H1 (cell line): ENCODE results near the gene LY9. TPM values are rescaled to one million over a fixed set of nuclear protein-coding genes. Genes with fewer than 3 reads are reported as not detected.

Experiments
- CTCF ChIA-PET: fragments of 300-600 bp; sonication (Branson Sonifier 250); formaldehyde crosslinking; loops from one replicate; lab custom pipeline; 2021; ENCODE audit not compliant: partially characterized antibody; lab: Charles Lee
- POLR2A ChIA-PET: fragments of 300-600 bp; sonication (Branson Sonifier 250); formaldehyde crosslinking; loops from one replicate; lab custom pipeline; 2021; ENCODE audit warnings: inconsistent platforms; ENCODE audit not compliant: partially characterized antibody; lab: Charles Lee
- DNase-seq, 2 experiments: peaks; one replicate each; pipeline versions ENCODE4 v3.0.0 to v3.0.0-alpha.2; 2010 to 2022; ENCODE audit warnings: low spot score in 2 of 2, low read depth in 1 of 2, mixed read lengths in 1 of 2
- FAIRE-seq: peaks from 2 replicates; lab custom pipeline; 2011; peaks lifted over from hg19 to GRCh38; lab: Jason Lieb, UNC
- H2AFZ ChIP-seq: 2 replicates; pipeline ENCODE4 v1.8.1; 2012; ENCODE audit warnings: low read length, inconsistent platforms
- H2AK5ac ChIP-seq: 2 replicates; pipeline ENCODE4 v1.6.1; 2013; ENCODE audit warnings: low read depth, low read length
- H2BK120ac ChIP-seq: replicated peaks from 2 replicates; pipeline ENCODE3; 2013; ENCODE audit warnings: low read depth, low read length, inconsistent platforms
- H2BK12ac ChIP-seq: 2 replicates; pipeline ENCODE4 v1.6.1; 2013; ENCODE audit warnings: low read depth, low read length
- H2BK15ac ChIP-seq: 2 replicates; pipeline ENCODE4 v1.6.1; 2013; ENCODE audit warnings: low read length
- H2BK20ac ChIP-seq: 2 replicates; pipeline ENCODE4 v1.6.1; 2013; ENCODE audit warnings: low read length
- H2BK5ac ChIP-seq: 2 replicates; pipeline ENCODE4 v1.6.1; 2013; ENCODE audit warnings: low read depth, low read length
- H3K14ac ChIP-seq: 2 replicates; pipeline ENCODE4 v1.6.1; 2013; ENCODE audit warnings: inconsistent platforms; ENCODE audit not compliant: insufficient read length
- H3K18ac ChIP-seq: 2 replicates; pipeline ENCODE4 v1.6.1; 2013; ENCODE audit warnings: low read length; ENCODE audit errors: extremely low read depth
- H3K23ac ChIP-seq: 2 replicates; pipeline ENCODE4 v1.6.1; 2013; ENCODE audit warnings: inconsistent platforms; ENCODE audit not compliant: insufficient read length
- H3K23me2 ChIP-seq: 2 replicates; pipeline ENCODE4 v1.6.1; 2013; ENCODE audit warnings: low read depth, low read length
- H3K27ac ChIP-seq: 2 replicates; pipeline ENCODE4 v1.6.1; 2011; ENCODE audit warnings: low read depth, low read length, inconsistent platforms
- H3K27me3 ChIP-seq, 4 experiments: replicated peaks in 1 of 4; 1 replicate in 1 of 4; 2 replicates in 3 of 4; pipeline versions ENCODE4 v1.6.1 to v1.8.1; 2011 to 2013; ENCODE audit warnings: low read length in 3 of 4, mild to moderate bottlenecking in 3 of 4, inconsistent platforms in 2 of 4, mixed read lengths in 2 of 4, moderate library complexity in 1 of 4; ENCODE audit not compliant: control insufficient read depth in 3 of 4, insufficient read depth in 3 of 4; ENCODE audit errors: extremely low read depth in 1 of 4
- H3K36me3 ChIP-seq, 4 experiments: 2 replicates each; pipeline versions ENCODE4 v1.6.1 to v1.8.1; 2011 to 2013; ENCODE audit warnings: mild to moderate bottlenecking in 4 of 4, low read length in 3 of 4, moderate library complexity in 2 of 4, control low read depth in 1 of 4, inconsistent platforms in 1 of 4; ENCODE audit not compliant: insufficient read depth in 4 of 4, control insufficient read depth in 2 of 4
- H3K4ac ChIP-seq: replicated peaks from 2 replicates; pipeline ENCODE3; 2013; ENCODE audit warnings: low read length, low read depth, mixed read lengths, inconsistent platforms; ENCODE audit not compliant: insufficient read length
- H3K4me1 ChIP-seq, 4 experiments: replicated peaks in 1 of 4; 1 replicate in 1 of 4; 2 replicates in 3 of 4; pipeline versions ENCODE4 v1.6.1 to v1.8.1; 2011 to 2013; ENCODE audit warnings: low read length in 3 of 4, inconsistent platforms in 2 of 4, mixed read lengths in 1 of 4; ENCODE audit not compliant: insufficient read depth in 4 of 4, control insufficient read depth in 3 of 4
- H3K4me2 ChIP-seq, 2 experiments: 2 replicates each; pipeline versions ENCODE4 v1.6.1 to v1.8.1; 2011 to 2013; ENCODE audit warnings: low read depth in 2 of 2, low read length in 2 of 2, control low read depth in 1 of 2, inconsistent platforms in 1 of 2, mild to moderate bottlenecking in 1 of 2; ENCODE audit not compliant: insufficient read depth in 1 of 2
- H3K4me3 ChIP-seq, 4 experiments: fragments of 200-600, 300-600 bp in 1 of 4; sonication (generic), shearing (Covaris generic), sonication (Bioruptor Twin) in 1 of 4; 2 replicates each; pipeline versions ENCODE4 v1.5.1 to v1.8.1; 2011 to 2016; ENCODE audit warnings: low read length in 4 of 4, low read depth in 3 of 4, control low read depth in 2 of 4, inconsistent platforms in 2 of 4, mild to moderate bottlenecking in 2 of 4, mixed read lengths in 1 of 4, moderate library complexity in 1 of 4; ENCODE audit not compliant: insufficient read depth in 2 of 4; ENCODE audit errors: extremely low read depth in 1 of 4
- H3K56ac ChIP-seq: replicated peaks from 2 replicates; pipeline ENCODE3; 2013; ENCODE audit warnings: low read depth, mild to moderate bottlenecking, mixed read lengths, low read length, inconsistent platforms; ENCODE audit not compliant: insufficient read length
- H3K79me1 ChIP-seq: 2 replicates; pipeline ENCODE4 v1.6.1; 2013; ENCODE audit warnings: low read depth, low read length, control low read depth
- H3K79me2 ChIP-seq, 2 experiments: 2 replicates each; pipeline versions ENCODE4 v1.6.1 to v1.8.1; 2012 to 2013; ENCODE audit warnings: low read length in 2 of 2, mild to moderate bottlenecking in 2 of 2, inconsistent platforms in 1 of 2; ENCODE audit not compliant: insufficient read depth in 2 of 2, control insufficient read depth in 1 of 2
- H3K9ac ChIP-seq, 4 experiments: replicated peaks in 1 of 4; 1 replicate in 1 of 4; 2 replicates in 3 of 4; pipeline versions ENCODE4 v1.6.1 to v1.8.1; 2011 to 2013; ENCODE audit warnings: low read depth in 3 of 4, low read length in 3 of 4, control low read depth in 2 of 4, mild to moderate bottlenecking in 2 of 4, moderate library complexity in 2 of 4, inconsistent platforms in 1 of 4; ENCODE audit errors: extremely low read depth in 1 of 4
- H3K9me3 ChIP-seq, 2 experiments: 2 replicates each; pipeline versions ENCODE4 v1.6.1 to v1.8.1; 2012 to 2013; ENCODE audit warnings: mild to moderate bottlenecking in 2 of 2, moderate library complexity in 2 of 2, control low read depth in 1 of 2, inconsistent platforms in 1 of 2, low read depth in 1 of 2, low read length in 1 of 2, mixed read lengths in 1 of 2; ENCODE audit not compliant: insufficient read depth in 2 of 2
- H4K20me1 ChIP-seq, 2 experiments: replicated peaks in 1 of 2; 2 replicates each; pipeline versions ENCODE3 to v1.8.1; 2011 to 2013; ENCODE audit warnings: inconsistent platforms in 2 of 2, low read length in 2 of 2, mild to moderate bottlenecking in 1 of 2; ENCODE audit not compliant: insufficient read depth in 2 of 2, control insufficient read depth in 1 of 2
- H4K5ac ChIP-seq: 2 replicates; pipeline ENCODE4 v1.6.1; 2013; ENCODE audit warnings: low read length, low read depth, mixed read lengths, inconsistent platforms; ENCODE audit not compliant: insufficient read length
- H4K8ac ChIP-seq: 2 replicates; pipeline ENCODE4 v1.8.0; 2013; ENCODE audit warnings: mild to moderate bottlenecking, moderate library complexity, low read length, inconsistent platforms; ENCODE audit not compliant: insufficient read depth; ENCODE audit errors: extremely low read depth
- H4K91ac ChIP-seq: replicated peaks from 2 replicates; pipeline ENCODE3; 2013; ENCODE audit warnings: low read length, mixed read lengths, inconsistent platforms; ENCODE audit not compliant: insufficient read length
- JUN ChIP-seq: IDR thresholded peaks from 2 replicates; pipeline ENCODE4 v1.6.1; 2011; ENCODE audit warnings: low read depth, mild to moderate bottlenecking, improper control_type of control experiment, low read length
- TBP ChIP-seq: IDR thresholded peaks from 2 replicates; pipeline ENCODE4 v1.6.1; 2011; ENCODE audit warnings: low read depth, low read length, improper control_type of control experiment
- WGBS, 2 experiments: shearing (Covaris generic) in 1 of 2; methylation state at CpG; one replicate each; pipeline versions ENCODE4 v1.1.6 to v1.1.7; 2013 to 2015; ENCODE audit warnings: low lambda C conversion rate in 2 of 2, mixed read lengths in 2 of 2, inconsistent platforms in 1 of 2, low coverage in 1 of 2, missing lambda C conversion rate in 1 of 2; ENCODE audit not compliant: insufficient replicate concordance in 2 of 2, insufficient coverage in 1 of 2, insufficient read length in 1 of 2; ENCODE audit errors: extremely low coverage in 1 of 2, missing lambda C conversion rate in 1 of 2; 5-methylcytosine and 5-hydroxymethylcytosine counted together
- polyA plus RNA-seq, 7 experiments: library from polyadenylated mRNA; depleted of rRNA in 3 of 7; stranded (reverse) in 5 of 7; unstranded in 2 of 7; fragments of >200 nt in 5 of 7; fragments of 200-250 nt in 2 of 7; gene quantifications; 1 replicate in 5 of 7; 2 replicates in 1 of 7; 4 replicates in 1 of 7; pipeline versions ENCODE4 v1.2.1 to v1.2.3, GENCODE V29; 2011 to 2013; ENCODE audit warnings: missing spikeins in 2 of 7, mixed read lengths in 2 of 7
- total RNA-seq: library from RNA; stranded (reverse); fragmentation: NEBNext Ultra II Directional; extraction: Animal tissue kit (Norgen Biotek cat#: 25700); gene quantifications from 2 replicates; pipeline ENCODE4 v1.2.1, GENCODE V29; 2021

LY9 gene
- total and polyA plus RNA-seq, 2 of the 8 experiments (the other 6 are each of a cell fraction or from before 2014, with no cell fraction given), result not detected

DNA sequence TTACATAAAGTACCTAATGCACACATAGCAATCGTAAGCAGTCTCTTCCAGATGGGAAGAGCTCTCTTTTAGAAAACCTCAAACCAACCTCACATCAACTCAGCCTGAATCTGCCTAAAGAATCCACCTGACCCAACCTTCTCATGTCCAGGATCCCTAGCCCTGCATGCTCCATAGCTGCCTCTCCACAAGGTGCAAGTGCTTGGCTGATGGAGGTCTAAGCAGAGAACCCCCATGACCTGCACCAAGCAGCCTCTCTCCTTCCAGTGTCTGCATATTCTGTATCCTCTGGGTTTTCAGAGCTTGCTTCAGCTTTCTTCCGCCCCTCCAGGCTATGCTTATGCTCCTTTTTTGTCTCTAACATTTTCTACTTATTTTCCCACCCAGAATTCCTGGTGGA, 2.5 kb downstream of the LY9 start:
- H3K4me1 ChIP-seq, result no peaks in the 10 kb centered on the region
- no peak overlapping the region for H3K27ac ChIP-seq
- no peak overlapping the region for H2BK15ac ChIP-seq
- H2AK5ac ChIP-seq, result no peak overlapping the region
- no peak overlapping the region for H3K4ac ChIP-seq
- TF ChIP-seq TBP (no peak), JUN (no peak)
- TF ChIP-seq, all 59 proteins: peak for 0
- Histone ChIP-seq H2BK120ac (no peak overlapping the region), H4K8ac (no peak overlapping the region), H4K91ac (no peak overlapping the region), H2BK12ac (no peak overlapping the region), H3K79me1 (no peaks in the 10 kb centered on the region), H2BK5ac (no peak overlapping the region), H3K14ac (no peak overlapping the region), H3K18ac (no peak overlapping the region), H4K5ac (no peak overlapping the region), H3K56ac (no peak overlapping the region), H3K4me2 (no peak overlapping the region), H2AFZ (no peak overlapping the region), H3K27me3 (no peaks in the 10 kb centered on the region), H3K23ac (no peak overlapping the region), H3K9ac (no peak overlapping the region), H3K79me2 (no peaks in the 10 kb centered on the region), H3K36me3 (no peaks in the 10 kb centered on the region), H2BK20ac (no peak overlapping the region), H4K20me1 (no peaks in the 10 kb centered on the region), H3K4me3 (no peak overlapping the region), H3K23me2 (no peaks in the 10 kb centered on the region), H3K9me3 (no peaks in the 10 kb centered on the region)
- WGBS, 2 experiments, result 82% methylated on average over 2 of the region's 2 CpGs; no CpG with 5 or more reads in 1 of the 2 experiments
- FAIRE-seq, result no peak
- ChIA-PET POLR2A (interaction anchor here (1.8 kb wide), 1 partner anchor 17 kb away, joined by 4 read pairs; no protein-coding TSS in a partner anchor), CTCF (interaction anchor here (0.7 to 10.7 kb wide), 11 partner anchors 8 to 153 kb away, joined by 3 to 80 read pairs (median 3); no protein-coding TSS in a partner anchor)
- no peak for DNase-seq
